ENCODE data around the gene SDHB.

GRCh38 chr1:17082761-17083160, 28.9 kb upstream of the SDHB start:
- no peak for TF ChIP-seq POLR2A (IDR thresholded peaks at IDR 0.05)
- no peak for TF ChIP-seq CTCF (IDR thresholded peaks at IDR 0.05)

Data from right lobe of liver (tissue), 4 donors.